Lung (tissue), 12 donors: ENCODE measurements around the gene FAM120AOS. TPM values are rescaled to one million over a fixed set of nuclear protein-coding genes. Genes with fewer than 3 reads are reported as not detected.

ENCODE experiments used
- ATAC-seq: fragments of 200-7000 bp; cut with Tn5 transposase; one replicate; pipeline ENCODE4 v1.9.1; 2020; ENCODE audit warnings: moderate number of reproducible peaks; ENCODE audit not compliant: insufficient read depth, low FRiP score
- DNase-seq, 3 donors: peaks; one replicate each; pipeline ENCODE4 v3.0.0-alpha.2; 2013 to 2017
- H3K27ac ChIP-seq, 2 donors: one replicate each; pipeline ENCODE4 v1.5.1; 2013; ENCODE audit warnings: mild to moderate bottlenecking in 2 of 2, moderate library complexity in 2 of 2, control low read depth in 1 of 2, inconsistent platforms in 1 of 2, low read depth in 1 of 2, low read length in 1 of 2
- H3K27me3 ChIP-seq, 3 donors: one replicate each; pipeline ENCODE4 v1.5.1; 2013; ENCODE audit warnings: low read length in 2 of 3; ENCODE audit not compliant: control insufficient read depth in 3 of 3, insufficient read depth in 3 of 3
- H3K36me3 ChIP-seq, 4 donors: one replicate each; pipeline ENCODE4 v1.5.1; 2013; ENCODE audit warnings: low read length in 4 of 4, mild to moderate bottlenecking in 1 of 4, moderate library complexity in 1 of 4; ENCODE audit not compliant: control insufficient read depth in 4 of 4, insufficient read depth in 4 of 4
- H3K4me1 ChIP-seq, 5 donors: one replicate each; pipeline ENCODE4 v1.5.1; 2013; ENCODE audit warnings: low read length in 5 of 5, mild to moderate bottlenecking in 2 of 5, moderate library complexity in 1 of 5; ENCODE audit not compliant: control insufficient read depth in 5 of 5, insufficient read depth in 5 of 5
- H3K4me3 ChIP-seq: one replicate; pipeline ENCODE4 v1.5.1; 2013; ENCODE audit warnings: mild to moderate bottlenecking, control low read depth, moderate library complexity
- H3K9ac ChIP-seq, 2 donors: one replicate each; pipeline ENCODE4 v1.5.1; 2013; ENCODE audit warnings: low read length in 2 of 2, control low read depth in 1 of 2; ENCODE audit not compliant: insufficient read depth in 1 of 2
- H3K9me3 ChIP-seq, 4 donors: one replicate each; pipeline ENCODE4 v1.5.1; 2013; ENCODE audit warnings: low read length in 3 of 4, mild to moderate bottlenecking in 1 of 4, moderate library complexity in 1 of 4; ENCODE audit not compliant: control insufficient read depth in 4 of 4, insufficient read depth in 3 of 4
- CTCF ChIP-seq: IDR thresholded peaks from 2 replicates; pipeline ENCODE4 v1.5.1; 2012; ENCODE audit warnings: mild to moderate bottlenecking; ENCODE audit errors: control extremely low read depth, extremely low read depth
- WGBS, 2 donors: extraction: QIAGEN DNeasy Blood & Tissue Kit; methylation state at CpG; one replicate each; pipeline ENCODE4 v1.1.7; 2013; 5-methylcytosine and 5-hydroxymethylcytosine counted together
- polyA plus RNA-seq, 2 donors: library from polyadenylated mRNA; stranded (reverse); fragments of 200-250 nt; gene quantifications; one replicate each; pipeline ENCODE4 v1.2.1, GENCODE V29; 2013
- total RNA-seq, 2 donors: library from RNA; depleted of rRNA in 1 of 2; stranded (reverse); fragments of >200 nt in 1 of 2; gene quantifications; one replicate each; pipeline ENCODE4 v1.2.1, GENCODE V29; 2014 to 2021
- donor health status: control.
- donor health status: control.
- donor health status: Bipolar disorder and iron deficiency.
- donor health status: healthy.
- donor health status: DM: yes; HTN: yes; CAD: no.

FAM120AOS gene
- total and polyA plus RNA-seq, 4 donors = 27.2 to 51.6 (median 36.5) TPM

- peaks cover 8 to 52% (median 8%) of the 10 kb centered on the region in 5 donors for H3K4me1 ChIP-seq
- no peaks in the 10 kb centered on the region for H3K9me3 ChIP-seq
- H3K4me3 ChIP-seq = no peak overlapping the region
- no peak for TF ChIP-seq CTCF
- no peak overlapping the region for H3K9ac ChIP-seq
- peak overlapping the region; percentile 2 to 31 for H3K27ac ChIP-seq
- H3K36me3 ChIP-seq = no peaks in the 10 kb centered on the region
- no peaks in the 10 kb centered on the region for H3K27me3 ChIP-seq
- no peak for DNase-seq
- 93 to 94% methylated on average over 3 of the region's 3 CpGs for WGBS, 2 donors
- no peak for ATAC-seq
Measured at GRCh38 chr9:93460689-93461413, 7.5 kb upstream of the FAM120AOS start.

- H3K4me3 ChIP-seq = no peak overlapping the region
- TF ChIP-seq CTCF = no peak
- H3K9ac ChIP-seq = no peak overlapping the region
- H3K27ac ChIP-seq = peak overlapping the region in 1 of 2 donors; percentile 57
- H3K27me3 ChIP-seq = no peaks in the 10 kb centered on the region
- no peaks in the 10 kb centered on the region for H3K9me3 ChIP-seq
- no peak for ATAC-seq
- DNase-seq = no peak
- H3K36me3 ChIP-seq = no peaks in the 10 kb centered on the region
- peaks cover 5 to 42% (median 8%) of the 10 kb centered on the region in 5 donors for H3K4me1 ChIP-seq
Measured at GRCh38 chr9:93459432-93459847, 6.1 kb upstream of the FAM120AOS start.

- TF ChIP-seq CTCF = no peak
- Histone ChIP-seq H3K4me1 (peaks cover 4 to 44% (median 8%) of the 10 kb centered on the region in 5 donors), H3K27me3 (no peaks in the 10 kb centered on the region), H3K9me3 (no peaks in the 10 kb centered on the region), H3K4me3 (no peak overlapping the region), H3K36me3 (no peaks in the 10 kb centered on the region), H3K27ac (peak overlapping the region in 1 of 2 donors; percentile 33), H3K9ac (no peak overlapping the region)
- WGBS, 2 donors = 75 to 80% methylated on average over 4 of the region's 4 CpGs
- ATAC-seq (no peak), DNase-seq (no peak)
Measured at GRCh38 chr9:93458712-93459111, 5.3 kb upstream of the FAM120AOS start.
